HS-27A (cell line): ENCODE measurements around the gene CALR3.

ENCODE experiments used
- DNase-seq: peaks from one replicate; pipeline ENCODE4 v3.0.0-alpha.2; 2012; ENCODE audit warnings: low read depth, missing footprints

Gene CALR3

DNA sequence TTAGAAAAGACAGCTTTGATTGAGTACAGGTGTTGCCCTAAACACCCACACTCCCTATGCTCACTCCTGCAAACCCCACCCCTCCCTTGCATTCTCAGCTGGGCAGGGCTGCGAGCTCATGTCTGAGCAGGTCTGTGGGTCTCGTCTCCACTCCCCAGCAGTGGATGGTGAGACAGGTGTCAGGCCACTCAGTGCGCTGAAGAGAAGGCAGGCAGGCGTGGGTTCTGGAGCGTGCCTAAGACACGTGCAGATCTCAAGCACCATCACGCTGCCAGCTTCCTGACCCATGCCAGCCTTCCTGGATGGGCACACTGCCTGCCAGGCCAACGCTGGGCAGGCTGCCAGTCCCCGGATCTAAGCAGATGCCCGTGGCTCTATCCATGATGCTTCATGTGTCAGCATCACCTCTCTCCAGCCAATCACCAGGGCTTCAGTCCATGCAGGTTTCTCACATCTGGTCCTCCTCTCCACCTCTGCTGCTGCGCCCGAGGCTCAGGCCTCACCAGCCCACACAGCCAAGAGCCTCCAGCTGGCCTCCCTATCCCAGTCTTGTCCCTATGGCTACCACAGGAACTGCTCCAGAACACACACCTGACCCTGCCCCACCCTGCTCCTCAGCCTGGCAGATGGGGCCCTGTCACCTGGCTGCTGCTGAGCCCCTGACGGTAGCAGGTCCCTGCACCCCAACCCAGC is 66.8 kb downstream of the CALR3 start:
- no peak for DNase-seq
